Measurements from ENCODE around the gene TRIM40.

Gene TRIM40

GRCh38 chr6:30152016-30152673 is 16.2 kb downstream of the TRIM40 start:
- DNase-seq (no peak), ATAC-seq (no peak)
- Mint-ChIP-seq H3K4me3 (no peak overlapping the region), H3K4me1 (peaks cover 5% of the 10 kb centered on the region), H3K27ac (no peak overlapping the region), H3K27me3 (peaks cover 56% of the 10 kb centered on the region), H3K9me3 (no peaks in the 10 kb centered on the region)

- H3K27ac Mint-ChIP-seq, result peak overlapping the region in 1 of 2 donors; percentile 28
- no peaks in the 10 kb centered on the region for H3K9me3 Mint-ChIP-seq
Observed at GRCh38 chr6:30152910-30153610, 17.1 kb downstream of the TRIM40 start.

GRCh38 chr6:30154061-30154460 is 18.1 kb downstream of the TRIM40 start:
- Mint-ChIP-seq H3K4me3 (no peak overlapping the region), H3K4me1 (peaks cover 18% of the 10 kb centered on the region), H3K27me3 (peaks cover 55% of the 10 kb centered on the region), H3K9me3 (no peaks in the 10 kb centered on the region), H3K27ac (no peak overlapping the region)
- no peak for DNase-seq
- ATAC-seq, result no peak

More at GRCh38 chr6:30152910-30153610, 17.1 kb downstream of the TRIM40 start:
- H3K27me3 Mint-ChIP-seq, result peaks cover 49% of the 10 kb centered on the region
- DNase-seq, result no peak
- peaks cover 8% of the 10 kb centered on the region for H3K4me1 Mint-ChIP-seq
- H3K4me3 Mint-ChIP-seq, result no peak overlapping the region
- ATAC-seq, result no peak

GRCh38 chr6:30154709-30155519 is 19.0 kb downstream of the TRIM40 start:
- no peak for DNase-seq
- H3K4me3 Mint-ChIP-seq, result no peak overlapping the region
- H3K4me1 Mint-ChIP-seq, result peaks cover 21% of the 10 kb centered on the region
- peaks cover 57% of the 10 kb centered on the region for H3K27me3 Mint-ChIP-seq
- no peak for ATAC-seq
- no peaks in the 10 kb centered on the region for H3K9me3 Mint-ChIP-seq
- no peak overlapping the region for H3K27ac Mint-ChIP-seq

GRCh38 chr6:30155520-30156261 is 19.8 kb downstream of the TRIM40 start:
- H3K4me3 Mint-ChIP-seq, result no peak overlapping the region
- no peak for DNase-seq
- no peak for ATAC-seq
- H3K27ac Mint-ChIP-seq, result no peak overlapping the region
- H3K9me3 Mint-ChIP-seq, result no peaks in the 10 kb centered on the region
- H3K27me3 Mint-ChIP-seq, result peaks cover 49% of the 10 kb centered on the region
- peaks cover 21% of the 10 kb centered on the region for H3K4me1 Mint-ChIP-seq

- DNase-seq, result no peak
- no peak overlapping the region for H3K27ac Mint-ChIP-seq
Observed at GRCh38 chr6:30156262-30156599, 20.3 kb downstream of the TRIM40 start.

GRCh38 chr6:30156774-30157173 is 20.8 kb downstream of the TRIM40 start:
- Mint-ChIP-seq H3K9me3 (no peaks in the 10 kb centered on the region), H3K4me1 (peaks cover 21% of the 10 kb centered on the region), H3K27me3 (peaks cover 47% of the 10 kb centered on the region), H3K27ac (no peak overlapping the region), H3K4me3 (no peak overlapping the region)
- DNase-seq (no peak), ATAC-seq (no peak)

More at GRCh38 chr6:30156262-30156599, 20.3 kb downstream of the TRIM40 start:
- Mint-ChIP-seq H3K27me3 (peaks cover 47% of the 10 kb centered on the region), H3K4me3 (no peak overlapping the region), H3K9me3 (no peaks in the 10 kb centered on the region), H3K4me1 (peaks cover 21% of the 10 kb centered on the region)
- ATAC-seq, result no peak

- ATAC-seq, result no peak
- no peak for DNase-seq
- Mint-ChIP-seq H3K27ac (no peak overlapping the region), H3K4me3 (no peak overlapping the region), H3K9me3 (no peaks in the 10 kb centered on the region), H3K27me3 (peaks cover 47% of the 10 kb centered on the region), H3K4me1 (peaks cover 27% of the 10 kb centered on the region)
Observed at GRCh38 chr6:30157581-30157980, 21.6 kb downstream of the TRIM40 start.

- no peaks in the 10 kb centered on the region for H3K9me3 Mint-ChIP-seq
- no peak overlapping the region for H3K27ac Mint-ChIP-seq
- no peak overlapping the region for H3K4me3 Mint-ChIP-seq
- H3K27me3 Mint-ChIP-seq, result peaks cover 44% of the 10 kb centered on the region
- peaks cover 30% of the 10 kb centered on the region for H3K4me1 Mint-ChIP-seq
- no peak for DNase-seq
- no peak for ATAC-seq
Observed at GRCh38 chr6:30157999-30158398, 22.1 kb downstream of the TRIM40 start.

- DNase-seq (no peak), ATAC-seq (peak; percentile 53)
- Mint-ChIP-seq H3K27me3 (peaks cover 38% of the 10 kb centered on the region), H3K9me3 (no peaks in the 10 kb centered on the region), H3K27ac (no peak overlapping the region), H3K4me1 (peaks cover 32% of the 10 kb centered on the region), H3K4me3 (no peak overlapping the region)
Observed at GRCh38 chr6:30158475-30159040, 22.6 kb downstream of the TRIM40 start.

GRCh38 chr6:30160008-30160784 is 24.3 kb downstream of the TRIM40 start:
- no peak overlapping the region for H3K27ac Mint-ChIP-seq
- H3K27me3 Mint-ChIP-seq, result peaks cover 33% of the 10 kb centered on the region
- DNase-seq, result no peak
- H3K9me3 Mint-ChIP-seq, result no peaks in the 10 kb centered on the region
- ATAC-seq, result no peak
- H3K4me1 Mint-ChIP-seq, result peaks cover 37% of the 10 kb centered on the region
- no peak overlapping the region for H3K4me3 Mint-ChIP-seq

- Mint-ChIP-seq H3K27me3 (peaks cover 29% of the 10 kb centered on the region), H3K9me3 (no peaks in the 10 kb centered on the region), H3K4me1 (peaks cover 37% of the 10 kb centered on the region), H3K27ac (no peak within 1 kb of the TSS), H3K4me3 (peak within 1 kb of the TSS in 1 of 2 donors; percentile 17)
- no peak for DNase-seq
- no peak for ATAC-seq
Observed at GRCh38 chr6:30160785-30161531, 25.0 kb downstream of the TRIM40 start, which contains the start of gene TRIM10. TSS of gene TRIM10 (minus strand) at chr6:30161211. CDS start at chr6:30160858, 353 bp downstream.

GRCh38 chr6:30162265-30163089 is 26.5 kb downstream of the TRIM40 start:
- Mint-ChIP-seq H3K4me3 (peak overlapping the region; percentile 55 to 59), H3K27ac (no peak overlapping the region), H3K27me3 (peaks cover 23% of the 10 kb centered on the region), H3K4me1 (peaks cover 48% of the 10 kb centered on the region), H3K9me3 (no peaks in the 10 kb centered on the region)
- no peak for ATAC-seq
- no peak for DNase-seq
